ENCODE data around the gene C1QL4.

GRCh38 chr12:49364989-49365388, 28.0 kb upstream of the C1QL4 start:
- TF ChIP-seq, protein P1, sequence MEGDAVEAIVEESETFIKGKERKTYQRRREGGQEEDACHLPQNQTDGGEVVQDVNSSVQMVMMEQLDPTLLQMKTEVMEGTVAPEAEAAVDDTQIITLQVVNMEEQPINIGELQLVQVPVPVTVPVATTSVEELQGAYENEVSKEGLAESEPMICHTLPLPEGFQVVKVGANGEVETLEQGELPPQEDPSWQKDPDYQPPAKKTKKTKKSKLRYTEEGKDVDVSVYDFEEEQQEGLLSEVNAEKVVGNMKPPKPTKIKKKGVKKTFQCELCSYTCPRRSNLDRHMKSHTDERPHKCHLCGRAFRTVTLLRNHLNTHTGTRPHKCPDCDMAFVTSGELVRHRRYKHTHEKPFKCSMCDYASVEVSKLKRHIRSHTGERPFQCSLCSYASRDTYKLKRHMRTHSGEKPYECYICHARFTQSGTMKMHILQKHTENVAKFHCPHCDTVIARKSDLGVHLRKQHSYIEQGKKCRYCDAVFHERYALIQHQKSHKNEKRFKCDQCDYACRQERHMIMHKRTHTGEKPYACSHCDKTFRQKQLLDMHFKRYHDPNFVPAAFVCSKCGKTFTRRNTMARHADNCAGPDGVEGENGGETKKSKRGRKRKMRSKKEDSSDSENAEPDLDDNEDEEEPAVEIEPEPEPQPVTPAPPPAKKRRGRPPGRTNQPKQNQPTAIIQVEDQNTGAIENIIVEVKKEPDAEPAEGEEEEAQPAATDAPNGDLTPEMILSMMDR (IDR thresholded peaks at IDR 0.05): no peak
- no peak for TF ChIP-seq POLR2A (IDR thresholded peaks at IDR 0.05)

All from Peyer's patch (tissue), 4 donors.